HuH-7.5 (cell line): ENCODE measurements around the gene CPEB3.
A peak's percentile ranks its signal among the peaks of the same experiment; 100 is the strongest.

ENCODE experiments used
- DNase-seq: peaks from one replicate; pipeline ENCODE4 v3.0.0; 2011; ENCODE audit warnings: low spot score

Gene CPEB3

GRCh38 chr10:92213049-92213448 lies 77.8 kb downstream of the CPEB3 start:
- no peak for DNase-seq

GRCh38 chr10:92208736-92209135 lies 82.1 kb downstream of the CPEB3 start:
- DNase-seq = no peak

DNA sequence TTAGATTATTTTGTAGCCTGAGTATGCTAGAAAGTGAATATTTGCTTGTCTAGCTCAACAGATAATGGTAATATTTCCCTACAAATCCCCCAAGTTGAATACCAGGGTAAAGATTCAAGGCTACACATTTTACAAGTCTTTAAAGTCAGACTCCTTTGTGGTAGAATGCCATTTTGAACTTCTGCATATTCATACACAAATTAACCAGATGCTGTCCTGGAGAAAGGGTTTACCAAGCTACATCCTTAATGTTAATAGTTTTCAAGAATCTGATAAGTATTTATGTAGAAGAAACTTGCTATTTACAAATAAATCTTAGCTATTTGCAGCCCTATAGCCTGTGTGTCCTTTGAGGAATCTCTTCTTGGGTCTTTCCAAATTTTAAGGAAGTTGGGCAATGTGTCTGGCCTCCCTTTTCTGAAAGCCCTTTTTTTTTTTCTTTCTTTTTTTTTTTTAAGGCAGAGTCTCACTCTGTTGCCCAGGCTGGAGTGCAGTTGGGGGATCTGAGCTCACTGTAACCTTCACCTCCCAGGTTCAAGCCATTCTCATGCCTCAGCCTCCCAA lies 82.6 kb downstream of the CPEB3 start:
- DNase-seq = no peak

GRCh38 chr10:92207061-92207460 lies 83.8 kb downstream of the CPEB3 start:
- DNase-seq = no peak

DNA sequence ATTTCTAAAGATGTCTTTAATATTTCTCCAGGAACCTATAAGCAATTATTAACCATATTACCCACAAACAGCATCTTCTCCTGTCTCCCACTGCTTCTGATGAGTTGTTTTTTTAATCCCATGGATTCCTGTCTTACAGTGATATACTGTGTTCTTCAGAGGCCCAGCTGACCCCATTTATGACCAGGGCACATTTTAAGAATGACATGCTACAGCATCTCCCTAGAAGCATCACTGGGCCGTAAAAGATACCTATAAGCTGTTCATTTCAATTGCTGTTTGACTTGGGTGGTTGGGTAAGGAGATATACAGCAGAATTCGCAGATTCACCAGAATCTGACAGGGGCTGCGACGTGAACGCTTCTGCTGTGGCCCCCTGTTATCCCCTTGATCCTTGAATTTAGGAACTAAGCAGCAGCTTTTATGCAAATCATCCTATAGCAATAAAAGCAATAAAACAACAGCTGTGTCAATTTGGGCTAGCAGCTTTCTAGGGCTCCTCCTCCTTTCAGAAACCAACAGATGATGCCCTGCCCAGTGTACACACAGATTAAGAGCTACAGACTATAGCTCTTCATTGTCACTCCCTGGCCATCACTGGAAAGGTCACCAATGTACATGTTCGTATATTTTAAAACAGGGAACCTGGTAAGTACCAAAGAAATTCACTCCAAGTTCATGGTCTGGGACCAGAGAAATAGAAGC lies 86.8 kb downstream of the CPEB3 start:
- no peak for DNase-seq

GRCh38 chr10:92202536-92202935 lies 88.3 kb downstream of the CPEB3 start:
- DNase-seq = no peak

DNA sequence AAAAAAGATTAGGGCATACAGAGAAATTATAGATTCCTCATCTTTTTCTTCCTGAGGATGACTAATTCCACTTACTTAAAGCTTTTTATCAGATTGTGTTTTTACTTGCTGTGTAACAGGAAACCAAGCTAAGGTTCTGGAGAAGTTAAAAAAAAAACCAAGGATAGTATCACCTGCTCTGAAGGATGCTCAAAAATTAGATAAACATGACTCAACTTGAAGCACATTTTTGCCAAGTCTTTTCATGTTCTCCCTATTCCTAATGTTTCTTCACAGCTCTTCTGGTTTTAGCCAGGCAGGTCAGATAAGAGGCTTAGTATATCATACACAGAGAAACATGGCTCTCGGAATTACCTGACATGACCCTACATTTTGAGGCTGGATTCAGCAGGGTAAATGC lies 90.3 kb downstream of the CPEB3 start:
- no peak for DNase-seq

DNA sequence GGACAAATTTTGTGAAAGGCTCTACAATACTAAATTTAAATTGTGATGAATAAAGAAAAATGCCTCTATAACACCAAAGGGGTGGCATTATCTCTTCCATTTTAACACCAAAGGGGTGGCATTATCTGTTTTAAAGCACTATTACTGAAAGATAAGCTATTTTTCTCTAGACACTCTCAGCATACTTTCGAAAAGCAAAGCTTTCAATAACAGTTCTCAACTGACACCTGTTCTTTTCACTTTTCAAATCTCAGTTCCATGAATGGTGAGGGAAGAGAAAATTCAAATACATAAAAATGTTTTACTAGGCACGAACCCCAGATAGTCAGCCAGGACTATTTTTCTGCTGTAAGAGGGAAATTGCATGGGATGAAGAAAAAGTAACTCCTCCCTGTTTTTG lies 103.8 kb downstream of the CPEB3 start:
- no peak for DNase-seq

DNA sequence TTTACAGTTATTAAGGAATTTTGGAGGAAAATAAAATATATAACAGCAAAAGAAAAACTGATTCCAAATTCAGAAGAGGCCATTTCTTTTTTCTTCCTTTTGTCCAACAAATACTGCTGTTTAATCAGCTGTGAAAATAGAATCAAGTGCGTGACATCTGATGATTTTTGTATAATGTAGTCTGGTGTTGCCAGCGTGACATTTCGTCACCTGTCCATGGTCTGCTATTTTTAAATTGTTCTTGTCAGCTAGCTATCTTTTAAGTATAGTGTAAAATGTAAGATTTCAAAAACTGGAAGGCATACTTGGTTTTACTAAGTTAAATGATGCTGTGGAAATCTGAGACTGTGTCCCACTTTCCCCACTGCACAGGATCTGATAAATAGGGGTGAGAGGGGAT lies 105.9 kb downstream of the CPEB3 start:
- DNase-seq = no peak

DNA sequence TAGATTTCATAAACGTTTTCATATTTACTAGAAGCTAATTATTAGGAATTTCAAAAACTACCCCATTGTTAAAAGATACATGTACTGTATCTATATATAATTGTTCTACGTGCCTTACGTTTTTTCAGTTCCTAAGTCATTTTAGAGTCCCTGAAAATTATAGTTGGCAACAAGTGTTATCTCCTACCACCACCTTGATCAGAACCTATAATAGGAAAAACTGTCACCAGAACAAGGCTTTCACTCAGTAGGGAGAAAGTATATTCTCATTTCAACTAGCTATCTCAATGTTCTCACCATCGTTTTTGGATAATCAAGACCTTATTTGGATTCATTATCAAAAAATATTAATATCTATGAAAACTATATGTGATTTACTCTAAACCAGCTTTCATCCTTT lies 107.7 kb downstream of the CPEB3 start:
- DNase-seq = no peak

DNA sequence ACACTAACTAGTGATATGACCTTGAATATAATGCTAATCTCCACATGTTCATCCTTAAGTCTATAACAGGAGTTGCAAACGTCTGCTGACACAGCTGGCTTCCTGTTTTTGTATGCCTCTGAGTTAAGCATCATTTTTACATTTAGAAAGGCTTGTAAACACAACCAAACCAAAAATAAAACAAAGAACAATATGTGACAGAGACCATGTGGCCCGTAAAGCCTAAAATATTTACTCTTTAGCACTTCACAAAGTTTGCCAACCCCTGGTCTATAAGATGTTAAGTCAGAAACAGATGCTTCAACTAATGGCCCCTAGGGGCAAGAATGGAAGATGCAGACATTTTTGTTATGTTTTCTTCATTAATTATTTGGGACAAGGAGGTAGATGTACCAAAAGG lies 109.3 kb downstream of the CPEB3 start:
- DNase-seq = peak; percentile 7

DNA sequence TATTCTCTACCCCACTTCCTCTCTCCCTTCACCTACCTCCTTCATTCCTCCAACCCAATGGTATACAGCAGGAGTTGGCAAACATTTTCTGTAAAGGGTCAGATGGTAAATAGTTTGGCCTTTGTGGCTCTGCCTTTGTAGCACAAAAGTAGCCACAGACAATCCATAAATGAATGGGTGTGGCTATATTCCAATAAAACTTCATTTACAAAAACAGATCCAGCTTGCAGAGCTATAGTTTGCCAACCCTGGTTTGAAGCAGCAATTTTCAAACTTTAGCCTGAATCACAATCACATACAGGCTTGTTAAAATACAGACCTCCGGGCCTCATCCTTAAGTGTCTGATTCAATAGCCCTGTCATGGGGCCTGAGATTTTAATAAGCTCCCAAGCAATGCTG lies 110.5 kb downstream of the CPEB3 start:
- no peak for DNase-seq

DNA sequence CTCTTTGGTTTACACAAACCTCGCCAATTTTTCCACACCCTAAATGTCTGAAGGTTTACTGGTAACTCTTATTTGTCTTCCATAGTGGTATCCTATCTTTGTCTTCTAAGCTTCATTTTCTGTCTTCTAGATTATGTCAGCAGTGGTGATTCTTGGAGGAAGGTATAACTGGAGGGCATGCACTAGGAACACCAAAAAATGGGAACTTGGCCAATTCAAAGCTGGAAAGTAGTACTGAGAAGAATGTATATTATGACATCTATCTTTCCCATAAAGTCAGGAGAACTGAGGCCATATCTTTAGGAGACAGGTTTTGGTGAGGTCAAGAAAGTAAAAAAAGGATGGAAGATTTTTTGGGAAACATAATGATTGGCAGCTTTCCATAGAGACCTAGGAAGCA lies 113.3 kb downstream of the CPEB3 start:
- no peak for DNase-seq

DNA sequence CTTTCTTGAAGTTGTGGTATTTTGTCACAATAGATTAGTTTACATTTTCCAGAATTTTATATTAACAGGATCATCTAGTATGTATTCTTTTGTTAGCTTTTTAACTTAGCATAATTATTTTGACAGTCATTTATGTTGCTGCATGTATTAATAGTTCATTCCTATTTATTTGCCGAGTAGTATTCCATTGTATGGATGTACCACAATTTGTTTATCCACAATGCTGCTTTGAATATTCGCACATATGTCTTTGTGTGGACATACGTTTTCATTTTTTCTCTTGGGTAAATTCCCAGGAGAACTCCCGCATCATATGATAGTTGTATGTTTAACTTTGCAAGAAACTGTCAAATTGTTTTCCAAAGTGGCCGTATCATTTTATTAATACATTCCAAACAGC lies 115.7 kb downstream of the CPEB3 start:
- no peak for DNase-seq

DNA sequence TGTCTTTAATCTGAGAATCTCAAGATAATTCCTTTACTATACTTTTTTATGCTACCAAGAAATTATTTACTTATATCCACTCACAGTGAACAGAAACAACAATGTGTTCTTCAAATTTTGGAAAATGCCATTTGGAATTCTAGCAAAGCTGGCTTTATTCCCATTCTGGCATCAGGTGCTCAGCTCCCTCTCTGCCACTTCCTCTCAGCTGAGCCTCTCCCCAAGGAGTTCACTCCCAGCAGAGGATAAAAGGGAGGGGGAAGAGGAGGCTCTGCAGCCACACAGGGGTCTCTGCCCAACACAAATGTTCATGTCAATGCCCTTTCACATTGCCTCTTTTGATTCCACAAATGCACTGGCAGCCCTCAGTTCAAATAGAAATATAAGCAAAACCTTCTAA lies 116.9 kb downstream of the CPEB3 start:
- DNase-seq = no peak

DNA sequence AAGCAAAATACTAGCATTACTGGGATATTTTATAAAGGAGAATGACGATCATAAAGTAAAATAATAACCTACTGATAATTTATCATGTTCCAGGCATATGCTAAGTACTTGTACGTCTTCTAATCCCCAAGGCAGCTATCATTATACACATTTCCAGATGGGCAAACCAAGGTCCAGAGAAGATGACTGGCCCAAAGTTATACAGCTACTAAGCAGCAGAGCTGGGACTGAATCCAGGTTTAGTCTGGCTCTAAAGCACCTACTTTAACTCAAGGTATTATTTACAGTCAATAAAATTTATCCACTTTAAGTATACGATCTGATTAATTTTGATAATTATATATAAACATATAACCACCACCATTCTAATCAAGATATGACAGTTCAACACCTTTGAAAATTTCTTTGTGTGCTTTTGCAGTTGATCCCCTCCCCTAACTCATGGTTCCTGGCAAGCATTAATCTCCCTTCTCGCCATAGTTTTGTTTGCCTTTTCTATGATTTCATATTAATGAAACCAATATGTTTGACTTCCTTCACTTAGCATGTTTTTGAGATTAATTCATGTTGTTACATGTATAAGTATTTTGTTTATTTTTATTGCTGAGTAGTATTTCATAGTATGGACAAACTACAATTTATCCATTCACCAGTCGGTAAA lies 126.7 kb downstream of the CPEB3 start:
- no peak for DNase-seq

DNA sequence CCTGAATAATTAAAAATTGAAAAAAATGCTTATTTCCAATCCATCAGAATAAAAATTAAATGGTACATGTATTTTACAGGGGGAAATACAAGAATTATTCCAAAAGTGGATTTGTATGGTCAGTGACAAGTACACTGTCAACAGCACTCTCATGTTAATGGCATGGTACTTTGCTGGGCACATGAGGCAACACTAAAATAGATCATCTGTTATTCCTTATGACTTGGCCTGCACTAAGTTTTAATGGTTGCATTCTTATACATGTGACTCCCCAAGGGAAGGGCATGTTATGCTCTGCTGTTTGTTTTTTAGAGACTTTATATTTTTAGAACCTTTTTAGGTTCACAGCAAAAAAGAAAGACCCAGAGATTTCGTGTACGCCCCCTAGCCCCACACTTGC lies 128.3 kb downstream of the CPEB3 start:
- DNase-seq = no peak

DNA sequence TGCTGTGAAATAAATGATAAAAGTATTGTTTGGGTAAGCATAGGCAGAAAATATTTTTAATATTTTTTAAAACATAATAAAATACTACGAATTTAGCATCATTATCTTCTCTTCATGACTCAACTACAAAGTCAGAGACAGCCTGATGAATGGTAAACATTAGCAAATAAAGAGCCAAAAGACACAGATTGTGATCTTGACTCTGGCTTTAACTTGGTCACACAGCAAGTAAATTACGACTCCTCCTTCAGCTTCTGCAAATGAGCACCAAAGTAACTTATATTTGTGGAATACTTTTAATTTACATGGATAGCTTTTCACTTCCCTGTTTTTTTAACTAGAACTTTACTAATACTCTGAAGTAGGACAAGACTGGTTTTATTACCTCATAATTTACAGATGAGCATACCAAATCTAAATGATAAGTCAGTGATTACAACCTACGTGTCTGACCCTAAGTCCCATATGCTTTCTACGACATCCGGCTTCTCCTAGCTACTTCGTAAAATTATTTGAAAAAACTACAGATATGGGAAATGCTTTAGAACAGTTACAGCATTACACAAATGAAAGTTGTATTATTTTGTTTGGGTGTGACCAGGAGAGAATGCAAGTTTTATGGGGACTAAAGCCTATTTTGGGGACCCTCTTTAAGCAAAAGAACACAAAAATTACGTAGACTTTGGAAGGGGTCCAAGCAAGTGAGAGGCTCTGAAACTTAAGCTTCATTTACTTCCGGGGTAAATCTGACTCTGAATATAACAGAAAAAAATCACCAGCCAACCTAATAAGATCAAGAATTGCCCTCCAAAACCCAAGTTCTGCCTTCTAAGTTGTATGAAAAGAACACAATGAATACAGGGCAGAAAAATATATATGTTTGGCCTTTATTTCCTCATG lies 133.8 kb downstream of the CPEB3 start:
- no peak for DNase-seq

DNA sequence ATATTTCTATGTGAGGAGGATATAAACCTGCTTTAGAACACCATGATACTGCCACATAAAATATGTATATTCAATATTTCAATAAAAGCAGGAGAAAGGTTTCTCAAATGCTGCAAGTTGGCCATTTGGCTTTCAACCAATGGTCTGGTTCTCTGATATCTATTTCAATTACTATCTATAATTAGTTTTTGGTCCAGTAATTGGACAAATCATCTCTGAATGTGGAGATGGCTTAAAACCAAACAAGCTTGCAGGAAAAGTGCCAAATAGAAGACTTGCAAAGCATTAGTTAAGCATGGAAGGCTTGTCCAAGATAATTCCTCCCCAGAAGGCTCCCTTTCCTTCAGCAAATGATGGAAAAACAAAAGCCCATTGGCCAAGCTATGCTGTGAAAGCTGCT lies 140.1 kb downstream of the CPEB3 start:
- DNase-seq = no peak

DNA sequence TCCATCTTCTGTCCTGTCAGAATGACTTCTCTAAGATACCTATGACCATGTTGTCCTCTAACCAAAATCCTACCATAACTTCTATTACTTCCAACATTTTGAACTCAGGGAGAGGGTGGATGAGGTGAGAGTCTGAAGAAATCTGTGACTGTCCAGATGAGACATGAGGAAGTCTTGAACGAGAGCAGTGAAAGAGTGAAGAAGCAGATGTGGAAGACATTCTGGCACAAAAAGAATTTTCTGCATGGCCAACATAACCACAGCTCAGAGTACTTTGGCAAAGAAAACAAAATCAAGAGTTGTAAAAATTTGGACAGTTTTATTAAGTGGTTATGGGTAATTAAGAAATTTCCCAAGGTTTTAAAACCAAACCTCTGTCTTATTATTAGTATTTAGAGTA lies 141.6 kb downstream of the CPEB3 start:
- no peak for DNase-seq

- no peak for DNase-seq
Observed at GRCh38 chr10:92146781-92147180, 144.1 kb downstream of the CPEB3 start.

- DNase-seq = no peak
Observed at GRCh38 chr10:92146107-92146506, 144.8 kb downstream of the CPEB3 start.

- DNase-seq = no peak
Observed at GRCh38 chr10:92142949-92143348, 147.9 kb downstream of the CPEB3 start.
